Mesothelial cell of epicardium (in vitro differentiated cells): Measurements from ENCODE around the gene NCF2. TPM values are rescaled to one million over a fixed set of nuclear protein-coding genes. Genes with fewer than 3 reads are reported as not detected.

Experiments
- DNase-seq, 2 experiments: peaks; one replicate each; pipeline ENCODE4 v3.0.0; 2021; ENCODE audit warnings: low spot score in 2 of 2; ENCODE audit not compliant: unreplicated experiment in 2 of 2
- H3K27ac Mint-ChIP-seq: 2 replicates; pipeline ENCODE4 v1.8.0; 2021; ENCODE audit warnings: mixed read lengths
- H3K27me3 Mint-ChIP-seq: 2 replicates; pipeline ENCODE4 v1.8.0; 2021; ENCODE audit warnings: low read depth, mixed read lengths
- H3K36me3 Mint-ChIP-seq: 2 replicates; pipeline ENCODE4 v1.8.0; 2021; ENCODE audit warnings: mixed read lengths
- H3K4me1 Mint-ChIP-seq: 2 replicates; pipeline ENCODE4 v1.8.0; 2021; ENCODE audit warnings: mixed read lengths
- H3K4me3 Mint-ChIP-seq: 2 replicates; pipeline ENCODE4 v1.8.0; 2021; ENCODE audit warnings: mild to moderate bottlenecking, moderate library complexity, mixed read lengths
- H3K9me3 Mint-ChIP-seq: 2 replicates; pipeline ENCODE4 v1.8.0; 2021; ENCODE audit warnings: mixed read lengths
- CTCF ChIP-seq: fragments of 200-600 bp; sonication (generic); IDR thresholded peaks from one replicate; pipeline ENCODE4 v1.5.0; 2021; ENCODE audit warnings: antibody characterized with exemption; ENCODE audit not compliant: unreplicated experiment
- total RNA-seq: library from RNA; stranded (reverse); gene quantifications from 3 replicates; pipeline ENCODE4 v1.2.1, GENCODE V29; 2021

The NCF2 gene
- total RNA-seq, 1 donor from 2014 or later = not detected

- no peak for DNase-seq
- no peaks in the 10 kb centered on the region for H3K36me3 Mint-ChIP-seq
- H3K27ac Mint-ChIP-seq = no peak overlapping the region
- H3K4me1 Mint-ChIP-seq = peaks cover 5% of the 10 kb centered on the region
- H3K9me3 Mint-ChIP-seq = no peaks in the 10 kb centered on the region
- peaks cover 2% of the 10 kb centered on the region for H3K27me3 Mint-ChIP-seq
- no peak for TF ChIP-seq CTCF
- H3K4me3 Mint-ChIP-seq = no peak overlapping the region
Observed at GRCh38 chr1:183607322-183607980, 17.2 kb upstream of the NCF2 start.

GRCh38 chr1:183605904-183606303 is 15.6 kb upstream of the NCF2 start:
- Mint-ChIP-seq H3K27ac (no peak overlapping the region), H3K9me3 (peaks cover 3% of the 10 kb centered on the region), H3K4me3 (no peak overlapping the region), H3K4me1 (peaks cover 5% of the 10 kb centered on the region), H3K36me3 (no peaks in the 10 kb centered on the region), H3K27me3 (peaks cover 2% of the 10 kb centered on the region)
- DNase-seq = no peak
- TF ChIP-seq CTCF = no peak

- Mint-ChIP-seq H3K27me3 (peaks cover 2% of the 10 kb centered on the region), H3K4me1 (peaks cover 5% of the 10 kb centered on the region), H3K27ac (no peak overlapping the region), H3K4me3 (no peak overlapping the region), H3K9me3 (peaks cover 3% of the 10 kb centered on the region), H3K36me3 (no peaks in the 10 kb centered on the region)
- no peak for TF ChIP-seq CTCF
- no peak for DNase-seq
Observed at GRCh38 chr1:183604815-183605214, 14.6 kb upstream of the NCF2 start.

- TF ChIP-seq CTCF = no peak
- H3K36me3 Mint-ChIP-seq = no peaks in the 10 kb centered on the region
- peaks cover 2% of the 10 kb centered on the region for H3K27me3 Mint-ChIP-seq
- H3K27ac Mint-ChIP-seq = peak overlapping the region; percentile 17
- peaks cover 3% of the 10 kb centered on the region for H3K9me3 Mint-ChIP-seq
- DNase-seq = no peak
- H3K4me1 Mint-ChIP-seq = peaks cover 3% of the 10 kb centered on the region
- no peak overlapping the region for H3K4me3 Mint-ChIP-seq
Observed at GRCh38 chr1:183604038-183604808, 14.0 kb upstream of the NCF2 start.

DNA sequence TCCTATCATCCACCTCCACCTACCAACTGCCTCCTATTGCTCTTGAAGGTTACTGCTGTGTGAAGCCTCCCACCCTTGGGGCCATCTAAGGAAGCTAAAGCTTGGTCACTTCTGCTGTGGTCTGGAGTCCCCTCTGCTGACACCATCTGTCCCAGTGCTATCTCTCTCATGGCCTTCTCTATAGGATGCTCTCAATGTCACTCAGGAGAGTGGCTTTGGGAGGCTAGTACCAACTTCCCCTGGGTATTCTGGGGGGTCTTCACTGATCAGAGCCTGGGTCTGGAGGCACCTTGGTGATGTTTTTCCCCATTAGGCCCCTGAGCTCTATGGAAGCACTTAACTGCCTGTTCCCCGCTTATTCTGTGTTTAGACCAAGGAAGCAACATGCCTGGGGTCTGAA is 12.3 kb upstream of the NCF2 start:
- no peak overlapping the region for H3K4me3 Mint-ChIP-seq
- peaks cover 9% of the 10 kb centered on the region for H3K4me1 Mint-ChIP-seq
- no peaks in the 10 kb centered on the region for H3K36me3 Mint-ChIP-seq
- no peak overlapping the region for H3K27ac Mint-ChIP-seq
- DNase-seq = no peak
- H3K9me3 Mint-ChIP-seq = peaks cover 3% of the 10 kb centered on the region
- peaks cover 2% of the 10 kb centered on the region for H3K27me3 Mint-ChIP-seq
- no peak for TF ChIP-seq CTCF
